DMS114 treated with DMSO at 0.1 percent for 48 hours (cell line): ENCODE measurements around the gene SLC7A9.
"Not testable (repeated sequence)": the region's sequence is repeated elsewhere in the genome, so short reads cannot be mapped to it uniquely, and the experiment has no call there.

ENCODE experiments used
- DNase-seq: peaks from one replicate; lab custom pipeline; 2025; ENCODE audit not compliant: unreplicated experiment; lab: John Stamatoyannopoulos, UW

SLC7A9 gene

DNA sequence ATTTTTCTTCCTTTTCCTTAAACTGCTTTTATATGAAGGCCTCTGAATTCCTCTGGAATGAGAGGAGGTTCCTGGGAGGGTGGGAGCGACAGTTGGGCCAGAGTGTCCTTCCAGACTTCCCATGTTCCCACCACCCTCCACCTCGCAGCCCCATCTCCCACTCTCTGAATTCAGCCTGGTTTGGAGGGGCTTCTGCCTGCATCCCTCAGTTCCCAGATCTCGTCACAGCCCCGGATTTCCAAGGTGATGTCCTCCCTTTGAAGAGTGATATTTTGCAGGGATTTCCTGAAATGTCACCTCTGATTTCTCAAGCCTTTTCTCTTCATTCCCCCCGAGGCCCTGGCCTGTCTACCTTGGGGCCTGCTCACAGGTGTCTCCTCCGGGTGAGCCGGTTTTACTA, 16.7 kb upstream of the SLC7A9 start:
- DNase-seq = no peak

DNA sequence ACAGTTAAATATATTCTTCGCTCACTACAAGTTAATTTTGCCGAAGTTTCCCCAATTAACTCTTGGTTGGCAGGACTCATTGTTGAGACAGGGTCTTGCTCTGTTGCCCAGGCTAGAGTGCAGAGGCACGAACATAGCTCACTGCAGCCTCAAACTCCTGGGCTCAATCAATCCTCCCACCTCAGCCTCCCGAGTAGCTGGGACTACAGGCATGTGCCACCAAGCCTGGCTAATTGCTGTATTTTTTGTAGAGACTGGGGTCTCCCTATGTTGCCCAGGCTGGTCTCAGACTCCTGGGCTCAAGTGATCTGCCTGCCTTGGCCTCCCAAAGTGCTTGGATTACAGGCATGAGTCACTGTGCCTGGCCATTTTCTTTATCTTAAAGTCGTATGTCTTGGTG, 15.7 kb upstream of the SLC7A9 start:
- DNase-seq = not testable (repeated sequence)

DNA sequence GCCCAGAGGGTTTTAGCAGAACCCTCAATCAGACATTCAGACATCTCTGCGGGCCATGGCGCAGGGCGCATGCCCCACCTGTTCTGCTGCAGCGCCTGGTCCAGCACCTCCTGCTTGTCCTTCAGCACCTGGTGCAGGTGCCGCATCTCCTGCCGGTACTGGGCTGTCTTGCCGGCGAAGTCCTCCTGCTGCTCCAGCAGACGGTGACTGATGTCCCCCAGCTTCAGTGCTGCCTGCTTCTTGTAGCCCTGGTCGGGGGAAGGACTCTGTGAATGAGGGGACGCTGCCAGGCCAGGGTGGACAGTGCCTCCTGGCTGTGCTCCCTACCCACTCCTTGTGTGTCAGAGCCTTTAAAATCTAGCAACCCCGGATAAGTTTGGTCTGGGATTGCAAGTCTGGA, 12.2 kb upstream of the SLC7A9 start:
- DNase-seq = no peak

DNA sequence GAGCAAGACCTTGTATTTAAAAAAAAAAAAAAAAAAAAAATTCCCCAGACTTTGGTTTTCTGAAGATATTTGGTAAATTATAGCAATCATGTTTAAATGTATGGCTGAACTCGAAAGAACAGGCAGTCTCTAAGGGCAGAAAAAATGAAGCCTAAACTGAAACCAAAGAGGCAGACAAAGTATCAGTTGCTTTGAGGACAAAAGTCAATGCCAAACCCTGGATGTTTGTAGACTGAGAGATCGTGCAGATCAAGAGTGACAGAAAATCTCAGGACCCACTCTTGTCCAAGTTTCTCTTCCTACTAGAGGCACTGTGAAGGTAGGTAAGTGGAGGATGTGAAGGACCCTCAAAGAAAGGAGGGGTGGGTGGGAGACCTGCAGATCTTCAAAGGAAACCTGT, 11.1 kb upstream of the SLC7A9 start:
- no peak for DNase-seq

DNA sequence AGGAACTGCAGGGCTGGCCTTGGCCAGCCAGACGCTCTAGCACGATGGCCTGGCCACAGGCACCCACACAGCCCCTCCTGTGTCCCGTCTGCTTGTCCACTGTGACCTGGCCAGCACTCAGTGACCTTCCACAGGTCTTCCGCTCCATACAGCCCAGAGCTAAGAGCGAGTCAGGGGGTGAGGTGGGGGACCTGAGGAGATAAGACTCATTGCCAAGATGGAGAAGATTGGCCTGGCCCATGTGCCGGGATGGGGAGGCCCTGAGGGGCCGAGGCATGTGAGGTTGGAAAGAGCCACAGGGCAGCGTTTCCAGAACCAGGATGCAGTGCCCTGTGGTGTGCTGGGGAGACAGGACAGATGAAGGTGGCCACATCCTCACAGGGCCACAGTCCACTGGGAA, 10.2 kb upstream of the SLC7A9 start:
- no peak for DNase-seq

DNA sequence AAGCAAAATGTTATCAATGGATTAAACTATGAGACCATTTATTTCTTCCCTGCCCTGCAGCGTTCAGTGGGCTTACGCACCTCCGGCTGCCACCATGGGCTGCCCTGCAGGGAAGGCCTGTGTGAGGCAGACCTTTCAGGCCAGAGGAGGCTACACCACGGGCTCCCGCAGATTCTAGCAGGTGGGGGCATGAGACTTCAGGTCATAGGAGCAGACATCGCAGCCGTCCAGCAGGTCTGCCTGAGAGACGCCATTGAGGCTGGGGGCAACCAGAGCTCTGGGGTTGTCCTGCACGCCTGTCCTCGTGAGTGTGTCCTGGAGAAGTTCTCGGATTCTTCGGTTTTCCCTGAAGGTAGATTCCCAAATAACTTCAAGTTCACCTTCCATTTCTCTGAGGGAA, 9.4 kb upstream of the SLC7A9 start:
- DNase-seq = no peak

DNA sequence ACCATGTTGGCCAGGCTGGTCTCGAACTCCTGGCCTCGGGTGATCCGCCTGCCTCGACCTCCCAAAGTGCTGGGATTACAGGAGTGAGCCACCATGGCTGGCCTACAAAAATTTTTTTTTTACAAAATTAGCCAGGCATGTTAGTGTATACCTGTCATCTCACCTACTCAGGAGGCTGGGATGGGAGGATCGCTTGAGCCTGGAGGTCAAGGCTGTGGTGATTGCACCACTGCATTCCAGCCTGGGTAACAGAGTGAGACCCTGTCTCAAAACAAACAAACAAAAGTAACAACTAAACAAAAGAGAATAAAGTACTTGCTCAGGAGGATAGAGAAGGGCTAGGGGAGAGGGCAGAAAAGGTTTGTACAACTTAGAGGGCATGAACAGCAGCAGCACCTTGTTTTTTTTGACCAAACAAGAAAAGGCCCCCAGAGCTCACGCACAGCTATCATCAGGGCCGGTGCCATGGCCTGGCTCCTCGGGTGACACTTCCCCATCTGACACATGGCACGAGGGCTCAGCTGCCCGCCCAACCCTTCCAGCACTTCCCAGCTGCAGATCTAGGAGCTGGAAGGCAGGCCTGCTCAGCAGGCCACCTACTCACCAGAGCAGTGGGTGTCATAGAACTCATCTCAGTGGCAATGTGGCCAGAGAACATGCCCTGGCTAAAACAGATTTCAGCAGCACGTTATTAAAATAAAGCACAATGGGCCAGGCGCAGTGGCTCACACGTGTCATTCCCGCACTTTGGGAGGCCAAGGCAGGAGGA, 8.6 kb upstream of the SLC7A9 start:
- DNase-seq = no peak

DNA sequence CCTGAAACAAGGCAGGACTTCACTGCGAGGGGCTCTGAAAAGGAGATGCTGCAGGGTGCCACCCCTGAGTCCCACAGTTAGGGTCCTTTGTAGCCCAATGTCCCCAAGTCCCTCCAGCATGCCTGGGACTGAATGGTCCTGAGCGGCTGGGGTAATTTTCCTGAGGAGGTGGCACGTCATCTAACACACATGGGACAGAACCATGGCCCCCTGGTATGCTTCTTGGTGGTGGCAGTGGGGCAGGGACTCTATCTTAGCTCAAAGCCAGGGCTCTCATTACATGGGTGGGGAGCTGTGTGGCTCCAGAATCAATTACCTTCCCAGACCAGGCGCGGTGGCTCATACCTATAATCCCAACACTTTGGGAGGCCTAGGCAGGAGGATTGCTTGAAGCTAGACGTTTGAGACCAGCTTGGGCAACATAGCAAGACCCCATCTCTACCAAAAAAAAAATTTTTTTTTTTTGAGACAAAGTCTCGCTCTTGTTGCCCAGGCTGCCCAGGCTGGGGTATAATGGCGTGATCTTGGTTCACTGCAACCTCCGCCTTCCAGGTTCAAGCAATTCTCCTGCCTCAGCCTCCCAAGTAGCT, 7.9 kb upstream of the SLC7A9 start:
- DNase-seq = no peak

DNA sequence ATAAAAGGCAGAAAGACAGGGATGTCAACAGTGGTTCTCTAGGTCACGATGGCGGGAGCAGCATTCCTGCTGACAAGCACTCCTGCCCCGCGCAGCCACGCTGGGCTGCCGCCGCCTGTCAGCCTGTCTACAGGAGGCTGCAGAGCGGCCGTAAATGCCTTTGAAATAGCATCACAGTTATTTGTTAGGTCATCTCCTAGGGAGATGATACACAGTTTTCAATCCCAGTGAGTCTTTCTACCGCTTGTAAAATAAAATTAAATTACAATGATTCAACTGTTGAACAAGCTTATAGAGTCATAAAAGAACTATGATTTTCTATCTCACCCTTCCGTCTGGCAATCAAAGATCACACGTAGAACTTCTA, 7.3 kb upstream of the SLC7A9 start:
- no peak for DNase-seq

DNA sequence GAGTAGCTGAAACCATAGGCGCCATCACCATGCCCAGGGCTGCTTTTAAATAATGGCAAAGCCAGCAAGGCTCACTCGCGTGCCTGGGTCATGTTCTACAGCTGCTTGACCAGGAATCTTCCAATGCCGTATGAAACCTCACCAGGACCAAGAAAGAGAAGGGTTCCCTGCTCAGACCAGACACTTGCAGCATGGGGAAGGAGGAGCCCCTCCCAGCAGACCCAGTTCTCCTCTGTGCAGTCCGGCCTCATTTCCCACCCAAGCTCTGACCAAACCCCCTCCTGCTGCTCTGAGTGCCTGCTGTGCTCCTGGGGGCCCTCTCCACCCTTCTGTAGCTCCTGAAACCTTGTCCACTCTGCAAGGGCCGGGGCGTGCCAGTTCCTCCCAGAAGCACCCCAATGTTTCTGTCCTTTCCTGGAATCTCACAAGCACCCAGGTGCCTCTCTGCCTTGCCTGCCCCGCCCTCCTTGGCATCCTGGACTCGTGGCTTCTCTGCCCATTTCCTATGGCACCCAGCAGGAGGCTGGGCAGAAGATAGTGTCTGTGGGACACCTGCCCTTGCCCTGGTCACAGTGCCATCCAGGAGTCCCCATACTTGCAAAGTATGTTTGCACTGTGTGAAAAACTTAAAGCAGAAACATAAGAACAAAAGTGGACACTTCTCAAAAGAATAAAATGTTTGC, 6.8 kb upstream of the SLC7A9 start:
- DNase-seq = no peak

DNA sequence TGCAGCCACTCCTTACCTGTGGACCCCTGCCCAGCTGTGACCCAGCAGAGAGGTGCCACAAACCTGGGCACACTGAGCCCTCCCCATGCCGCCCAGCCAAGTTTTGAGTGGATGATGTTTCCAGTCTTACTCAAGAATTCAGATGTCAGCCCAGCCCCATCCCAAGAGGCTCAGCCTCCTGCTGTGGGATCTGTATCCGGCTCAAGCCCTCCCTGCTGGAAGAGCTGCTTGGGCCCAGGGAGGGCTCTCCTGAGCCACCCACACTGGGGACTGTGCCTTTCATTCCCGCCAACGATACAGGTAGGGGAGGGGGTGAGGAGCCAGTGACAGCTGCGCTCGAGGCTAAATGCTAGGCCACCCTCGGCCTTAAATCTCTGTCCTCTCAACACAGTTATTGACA, 5.9 kb upstream of the SLC7A9 start:
- no peak for DNase-seq

DNA sequence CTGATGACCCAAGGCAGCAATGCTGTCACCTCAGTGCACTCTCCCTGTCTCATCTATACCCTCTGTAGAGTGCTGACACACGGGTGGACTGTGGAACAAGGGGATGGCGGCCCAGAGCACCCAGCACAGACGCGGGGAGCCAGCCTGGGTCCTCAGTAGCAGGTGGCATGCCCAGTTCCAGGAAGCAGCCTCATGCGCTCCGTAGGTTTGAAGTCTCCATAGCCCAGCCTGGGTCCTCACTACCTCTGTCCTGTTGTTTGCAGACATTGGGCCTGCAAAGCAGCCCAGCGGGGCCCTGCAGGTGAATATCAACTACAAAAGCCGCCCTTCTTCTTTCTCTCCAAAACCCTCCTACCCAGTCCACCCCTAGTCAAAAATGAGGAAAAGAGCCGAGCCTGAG, 5.0 kb upstream of the SLC7A9 start:
- DNase-seq = no peak

DNA sequence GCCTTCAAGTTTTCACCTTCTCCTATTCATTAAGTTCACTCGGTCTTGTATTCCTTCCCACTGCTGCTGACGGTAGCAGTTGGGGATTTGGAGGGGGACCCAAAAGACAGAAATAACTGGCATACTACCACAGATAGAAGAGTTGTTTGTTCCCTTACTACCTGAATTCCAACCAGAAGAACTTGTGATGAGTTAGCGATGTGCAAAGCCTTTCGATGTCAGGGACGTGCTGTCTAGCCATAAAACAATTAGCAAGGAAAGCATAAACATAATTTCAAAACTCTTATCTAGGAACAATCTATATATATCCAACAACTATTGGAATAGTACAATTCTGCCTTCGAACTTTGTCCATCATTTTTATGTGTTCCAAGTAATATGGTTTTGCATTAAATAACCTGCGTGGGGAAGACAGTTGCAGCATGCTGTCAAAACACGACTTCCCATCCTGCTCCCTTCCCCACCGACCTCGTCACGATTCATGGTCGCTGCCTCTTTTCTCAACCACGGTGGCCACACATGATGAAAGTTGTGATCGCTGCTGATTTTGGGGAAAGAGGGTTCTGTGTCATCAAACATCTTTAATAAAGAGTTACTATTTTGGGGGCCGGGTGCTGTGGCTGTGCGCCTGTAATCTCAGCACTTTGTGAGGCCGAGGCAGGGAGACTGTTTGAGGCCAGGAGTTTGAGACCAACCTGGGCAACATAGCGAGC, 3.8 kb upstream of the SLC7A9 start:
- DNase-seq = no peak

DNA sequence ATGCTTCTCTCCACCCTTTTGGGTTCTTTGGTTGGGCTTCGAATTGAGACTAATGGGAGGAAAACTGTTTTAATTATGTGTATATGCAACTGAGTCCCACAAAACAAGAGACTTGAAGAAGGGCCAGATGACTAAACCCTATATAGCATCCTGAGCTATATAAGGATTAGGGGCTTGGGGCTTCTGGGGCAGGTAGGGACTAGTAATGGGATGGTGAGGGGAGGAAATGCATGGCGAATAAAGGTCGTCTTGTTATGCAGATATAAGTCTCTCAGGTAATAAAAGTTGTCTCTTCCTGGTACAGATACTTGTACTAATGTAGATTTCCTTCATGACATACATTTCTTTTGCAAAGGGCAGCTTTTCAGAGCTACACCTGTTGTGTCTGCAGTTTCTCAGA, 2.8 kb upstream of the SLC7A9 start:
- no peak for DNase-seq

DNA sequence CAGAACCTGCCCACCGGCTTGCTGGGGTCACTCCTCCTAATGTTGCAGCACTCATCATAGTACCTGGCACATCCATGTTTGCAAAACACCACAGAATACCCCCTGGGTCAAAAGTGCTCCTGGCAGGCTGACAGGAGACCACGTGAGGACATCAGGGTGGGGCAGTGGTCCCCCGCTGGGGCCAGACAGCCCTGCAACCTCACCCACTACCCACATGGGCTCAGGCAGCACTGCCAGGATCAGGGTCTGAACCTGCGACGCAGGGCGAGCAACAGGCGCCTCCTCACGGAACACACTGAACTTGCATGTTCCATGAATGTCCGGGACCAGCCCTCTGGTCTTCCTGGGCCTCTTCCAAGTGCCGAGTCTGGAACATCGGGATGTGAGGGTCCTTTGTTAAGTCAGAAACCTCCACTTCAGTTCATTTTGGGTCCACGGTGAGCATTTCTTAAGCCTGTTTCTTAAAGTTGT, 1.4 kb upstream of the SLC7A9 start:
- DNase-seq = no peak

DNA sequence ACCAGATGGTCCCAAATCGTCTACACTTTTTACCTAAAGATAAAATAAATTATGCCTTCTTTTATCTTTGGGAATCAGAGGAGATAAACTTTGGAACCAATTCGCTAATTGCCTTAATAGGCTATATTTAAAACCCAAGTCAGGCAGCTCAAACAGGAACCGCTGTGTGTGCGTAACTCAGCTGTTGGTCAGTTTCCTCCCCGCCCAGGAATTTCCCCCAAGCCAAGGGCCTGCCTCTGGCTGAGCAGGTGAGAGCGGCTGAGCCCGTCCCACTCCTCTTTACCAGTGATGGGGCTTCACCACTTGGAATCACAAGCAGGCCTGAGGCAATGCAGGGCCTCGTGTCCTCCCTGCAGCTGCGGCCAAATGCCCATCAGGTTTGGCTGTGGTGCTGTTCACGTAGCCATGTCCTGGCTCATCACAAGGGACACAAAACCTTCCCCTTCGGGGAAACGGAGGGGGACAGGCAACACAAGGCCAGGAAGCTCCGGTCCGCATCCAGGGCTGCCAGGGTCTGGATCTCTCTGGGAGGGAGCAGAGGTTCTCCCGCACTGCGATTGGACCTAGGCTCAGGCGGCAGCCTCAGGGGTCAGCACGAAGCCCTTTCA, 503 bp upstream of the SLC7A9 start:
- no peak for DNase-seq

DNA sequence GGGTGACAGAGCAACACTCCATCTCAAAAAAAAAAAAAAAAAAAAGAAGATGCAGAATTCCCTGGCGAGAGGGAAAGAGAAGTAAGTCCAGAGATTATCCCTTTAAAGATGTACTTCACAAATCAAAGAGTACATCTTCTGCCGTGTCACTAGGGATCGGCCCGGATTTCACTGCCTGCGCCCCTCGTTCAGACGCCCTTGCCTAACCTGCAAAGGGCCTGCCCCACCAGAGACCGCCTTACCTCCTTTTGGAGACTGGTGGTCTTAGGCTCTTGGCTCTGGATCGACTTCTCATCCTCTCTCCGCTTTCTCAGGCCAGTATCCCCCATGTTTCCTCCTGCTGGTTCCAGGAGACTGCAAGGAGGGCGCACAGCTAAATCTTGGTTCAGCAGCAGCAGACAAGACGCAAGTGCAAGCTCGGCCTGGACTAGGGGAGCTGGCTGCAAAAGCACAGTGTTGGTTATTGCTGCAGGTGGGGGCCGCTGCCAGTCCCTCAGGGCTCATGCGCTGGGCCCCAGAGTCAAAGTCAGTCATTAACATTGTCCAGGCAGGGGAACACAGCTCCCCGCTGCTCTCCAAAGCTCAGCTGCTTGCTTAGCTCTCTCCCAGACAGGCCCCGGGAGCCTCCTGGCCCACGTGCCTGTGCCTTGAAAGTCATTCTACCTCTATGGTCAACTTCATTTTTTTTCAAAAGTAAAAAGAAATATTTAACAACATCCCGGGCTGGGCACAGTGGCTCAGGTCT, 1.2 kb downstream of the SLC7A9 start:
- DNase-seq = no peak

DNA sequence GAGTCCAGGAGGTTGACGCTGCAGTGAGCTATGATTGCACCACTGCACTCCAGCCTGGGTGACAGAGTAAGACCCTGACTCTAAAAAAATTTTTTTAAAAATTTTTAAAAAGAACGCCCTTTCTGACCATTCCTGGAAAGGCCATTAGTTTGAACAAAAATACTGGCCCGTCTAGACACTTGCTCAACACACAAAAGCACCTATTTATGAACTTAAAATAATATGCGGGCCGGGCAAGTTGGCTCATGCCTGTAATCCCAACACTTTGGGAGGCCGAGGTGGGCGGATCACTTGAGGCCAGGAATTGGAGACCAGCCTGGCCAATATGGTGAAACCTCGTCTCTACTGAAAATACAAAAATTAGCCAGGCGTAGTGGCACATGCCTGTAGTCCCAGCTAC, 2.1 kb downstream of the SLC7A9 start:
- not testable (repeated sequence) for DNase-seq

DNA sequence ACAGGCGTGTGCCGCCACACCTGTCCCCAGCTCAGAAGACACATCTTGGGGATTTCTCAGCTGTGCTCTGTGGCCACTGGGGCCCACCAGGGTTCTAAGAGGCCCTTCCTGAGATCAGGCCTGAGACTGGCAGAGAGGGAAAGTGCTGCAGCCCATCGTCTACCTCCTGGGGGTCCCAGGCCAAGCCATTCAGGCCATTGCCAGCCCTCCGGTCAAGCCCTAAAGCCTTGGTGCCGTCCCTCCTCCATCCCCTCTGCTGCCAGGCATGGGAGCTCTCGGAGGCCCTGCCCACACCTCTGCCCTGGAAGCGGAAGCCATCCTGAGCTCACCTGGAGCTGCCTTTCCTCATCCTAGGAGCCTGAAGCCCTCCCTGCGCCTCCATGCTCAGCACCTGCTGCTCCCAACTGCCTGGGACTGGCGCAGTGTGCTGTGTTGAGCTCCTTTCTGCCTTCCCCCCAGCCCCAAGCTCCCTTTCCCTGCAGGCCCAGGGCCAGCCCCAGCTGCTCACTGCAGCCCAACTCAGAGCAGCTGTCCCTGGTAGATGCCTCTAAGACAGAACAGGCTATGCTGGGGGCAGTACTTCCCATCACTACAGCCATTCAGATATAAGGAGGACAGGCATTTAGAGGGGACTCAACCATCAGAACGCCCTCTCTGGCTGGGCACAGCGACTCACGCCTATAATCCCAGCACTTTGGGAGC, 2.9 kb downstream of the SLC7A9 start:
- no peak for DNase-seq

DNA sequence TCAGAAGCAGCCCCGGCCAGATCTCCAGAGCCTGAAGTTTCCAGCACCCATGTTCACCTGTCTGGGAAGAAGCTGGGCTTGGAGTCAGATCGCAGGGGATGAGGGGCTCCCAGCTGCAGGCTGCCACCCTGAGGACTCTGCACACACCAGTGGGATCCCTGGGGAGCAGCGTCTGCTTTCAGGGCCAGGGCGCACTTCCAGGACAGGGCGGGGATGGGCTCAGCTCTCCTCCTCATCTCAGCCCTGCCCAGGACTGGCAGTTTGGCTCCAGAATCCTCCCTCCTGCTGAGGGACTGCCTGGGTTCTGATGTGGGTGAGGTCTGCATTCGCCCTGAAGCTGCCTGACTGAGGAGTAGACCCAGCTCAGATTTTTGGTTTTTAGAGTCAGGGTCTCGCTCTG, 3.5 kb downstream of the SLC7A9 start:
- no peak for DNase-seq
